GM21786 (cell line): ENCODE data around the gene BCKDHB.
A peak's percentile ranks its signal among the peaks of the same experiment; 100 is the strongest.
"Not testable (repeated sequence)": the region's sequence is repeated elsewhere in the genome, so short reads cannot be mapped to it uniquely, and the experiment has no call there.

Experiments used
- ATAC-seq: cut with Tn5 transposase; IDR thresholded peaks from one replicate; pipeline ENCODE4 v1.9.1; 2021; ENCODE audit not compliant: unreplicated experiment

BCKDHB gene

GRCh38 chr6:80106418-80107235, at the start of gene BCKDHB:
BCKDHB (plus strand) TSS chr6:80106671; CDS start chr6:80106694, 23 bp downstream.
- peak; percentile 99 for ATAC-seq

DNA sequence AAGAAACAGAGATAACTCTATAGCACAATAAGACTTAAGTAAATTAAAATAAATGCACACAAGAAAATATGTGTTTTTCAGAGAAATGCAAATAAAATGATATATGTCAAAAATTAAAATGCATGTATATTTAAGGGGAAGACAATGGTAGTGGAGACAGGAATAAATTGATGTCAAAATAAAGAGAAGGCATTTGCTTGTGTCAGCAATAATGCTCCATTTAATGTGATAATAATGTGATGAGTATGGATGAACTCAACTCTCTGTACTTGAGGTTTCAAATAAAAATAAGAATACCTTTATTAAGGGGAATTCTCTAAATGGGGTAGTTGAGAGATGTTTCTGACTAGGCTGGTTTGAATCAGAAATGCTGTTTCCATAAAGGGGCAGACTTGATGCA, 45.7 kb upstream of the BCKDHB start:
- ATAC-seq: no peak

- not testable (repeated sequence) for ATAC-seq
Observed at GRCh38 chr6:80068146-80068545, 38.3 kb upstream of the BCKDHB start.

DNA sequence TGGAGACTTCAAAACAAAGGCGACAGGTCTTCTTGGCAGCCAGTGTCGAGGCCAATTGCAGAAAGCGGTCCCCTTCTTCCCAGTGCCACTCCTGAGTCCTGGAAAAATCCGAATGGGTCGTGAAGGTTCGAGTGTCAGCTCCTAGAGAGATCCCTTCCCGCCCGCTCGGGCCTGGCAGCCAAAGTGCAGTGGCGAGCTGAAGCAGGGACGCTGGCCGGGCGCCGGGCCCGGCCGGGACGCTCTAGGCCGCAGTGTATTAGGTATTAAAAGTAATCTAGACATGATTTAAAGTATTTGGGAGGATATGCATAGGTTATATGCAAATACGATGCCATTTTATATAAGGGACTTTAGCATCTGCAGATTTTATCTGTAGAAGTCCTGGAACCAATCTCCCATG, 36.0 kb upstream of the BCKDHB start:
- not testable (repeated sequence) for ATAC-seq

GRCh38 chr6:80077067-80077466, 29.4 kb upstream of the BCKDHB start:
- ATAC-seq: no peak

DNA sequence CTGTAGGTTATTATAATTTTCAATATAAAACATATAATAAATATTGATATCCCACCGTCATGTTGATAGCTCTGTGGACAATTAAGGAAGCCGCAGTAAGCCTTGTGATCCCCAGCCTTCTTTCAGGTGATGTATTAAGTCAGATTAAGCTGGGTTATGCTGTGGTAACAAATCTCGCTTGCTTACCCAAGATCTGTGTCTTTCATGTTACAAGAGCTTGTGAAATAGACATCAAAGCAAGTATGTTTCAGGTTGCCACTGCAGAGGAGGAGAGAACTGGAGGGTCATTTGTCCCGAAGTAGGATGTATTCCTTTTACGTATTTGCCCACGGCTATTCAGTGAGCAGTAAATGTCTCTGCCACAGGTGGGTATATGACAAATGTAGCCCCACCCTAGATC, 17.8 kb upstream of the BCKDHB start:
- ATAC-seq: no peak

DNA sequence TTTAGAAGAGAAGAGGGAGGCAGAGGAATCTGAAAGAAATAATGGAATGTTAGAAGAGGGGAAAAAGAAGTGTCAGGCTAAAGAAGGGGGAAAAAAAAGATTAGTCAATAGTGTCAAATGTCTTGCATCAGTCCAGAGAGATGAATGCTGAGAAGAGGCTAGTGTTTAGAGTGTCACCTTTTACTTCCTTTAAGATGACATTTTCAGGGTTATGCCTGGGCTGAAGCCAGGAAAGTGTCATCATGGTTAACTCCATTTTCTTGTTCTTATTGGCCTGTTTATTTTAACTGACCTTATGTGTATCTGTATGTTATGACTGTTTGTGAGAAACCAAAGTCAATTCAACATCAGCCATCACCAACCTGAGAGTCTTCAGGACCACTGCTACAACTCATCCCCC, 15.0 kb upstream of the BCKDHB start:
- no peak for ATAC-seq

- no peak for ATAC-seq
Observed at GRCh38 chr6:80094017-80094416, 12.5 kb upstream of the BCKDHB start.

- ATAC-seq: no peak
Observed at GRCh38 chr6:80095600-80095999, 10.9 kb upstream of the BCKDHB start.

DNA sequence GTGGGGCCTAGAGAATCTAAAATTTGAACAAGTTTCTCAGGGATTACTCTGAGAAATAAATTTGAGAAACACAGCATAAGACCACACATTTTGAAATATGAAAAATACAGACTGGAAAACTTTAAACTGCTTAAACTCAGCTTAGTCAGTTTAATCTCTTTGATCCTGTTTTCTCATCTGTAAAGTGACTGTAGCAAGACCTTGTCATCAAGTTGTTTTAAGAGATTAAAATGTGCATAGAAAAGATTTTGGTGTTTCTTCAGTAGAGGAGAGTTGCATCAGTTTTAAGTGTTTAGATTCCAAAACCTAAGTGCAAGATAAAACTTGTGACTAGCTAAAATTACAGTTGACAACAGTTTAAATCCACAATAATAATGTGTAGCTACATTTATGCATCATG, 8.1 kb upstream of the BCKDHB start:
- ATAC-seq: no peak

- no peak for ATAC-seq
Observed at GRCh38 chr6:80104520-80104919, 2.0 kb upstream of the BCKDHB start.

- no peak for ATAC-seq
Observed at GRCh38 chr6:80105972-80106417, 476 bp upstream of the BCKDHB start.

DNA sequence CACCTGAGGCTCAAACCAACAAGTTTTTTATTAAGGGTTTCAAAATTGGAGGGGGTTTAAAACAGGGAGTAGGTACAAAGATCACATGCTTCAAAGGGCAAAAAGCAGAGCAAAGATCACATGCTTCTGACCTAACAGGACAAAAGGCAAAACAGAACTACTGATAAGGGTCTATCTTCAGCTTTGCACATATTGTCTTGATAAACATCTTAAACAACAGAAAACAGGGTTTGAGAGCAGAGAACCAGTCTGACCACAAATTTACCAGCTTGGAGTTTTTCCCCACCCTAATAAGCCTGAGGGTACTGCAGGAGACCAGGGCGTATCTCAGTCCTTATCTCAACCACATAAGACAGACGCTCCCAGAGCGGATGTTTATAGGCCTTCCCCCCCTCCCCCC, 16.1 kb downstream of the BCKDHB start:
- ATAC-seq: not testable (repeated sequence)

- ATAC-seq: no peak
Observed at GRCh38 chr6:80126657-80127345, 20.3 kb downstream of the BCKDHB start.

DNA sequence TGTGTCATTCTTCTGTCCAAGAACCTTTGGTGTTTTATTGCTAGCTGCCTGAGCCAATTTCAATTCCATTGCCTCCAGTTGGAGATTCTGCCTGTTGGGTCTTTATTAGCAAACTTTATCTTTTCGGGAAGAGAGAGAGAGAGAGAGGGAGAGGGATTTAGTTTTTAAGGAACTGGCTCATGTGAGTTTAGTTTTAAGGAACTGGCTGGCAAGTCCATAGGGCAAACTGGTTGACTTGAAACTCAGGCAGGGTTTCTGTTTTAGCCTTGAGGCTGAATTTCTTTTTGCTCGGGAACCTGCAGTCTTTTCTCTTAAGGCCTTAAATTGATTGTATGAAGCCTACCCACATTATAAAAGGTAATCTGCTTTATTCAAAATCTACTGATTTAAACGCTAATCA, 23.0 kb downstream of the BCKDHB start:
- ATAC-seq: no peak

- ATAC-seq: no peak
Observed at GRCh38 chr6:80133020-80133419, 26.5 kb downstream of the BCKDHB start.

DNA sequence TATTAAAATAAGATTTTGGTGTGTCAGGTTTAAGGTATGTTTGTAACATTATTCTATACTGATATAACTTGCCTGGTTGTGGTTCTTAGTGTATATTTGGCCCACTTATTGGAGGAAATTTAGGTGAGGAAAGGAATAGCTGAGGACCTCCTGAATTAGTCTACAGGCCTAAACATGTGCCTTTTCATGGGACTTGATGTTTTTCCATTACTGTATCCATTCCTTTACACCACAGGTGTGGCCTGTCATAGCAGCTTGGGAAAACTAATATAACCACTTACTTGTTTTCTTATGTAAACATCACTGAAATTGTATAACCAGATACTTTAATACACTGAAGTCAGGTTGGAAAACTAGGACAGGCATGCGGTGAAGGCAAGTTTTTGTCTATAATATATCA, 27.6 kb downstream of the BCKDHB start:
- no peak for ATAC-seq

- ATAC-seq: no peak
Observed at GRCh38 chr6:80142586-80142985, 36.1 kb downstream of the BCKDHB start.

- ATAC-seq: no peak
Observed at GRCh38 chr6:80143419-80143937, 37.0 kb downstream of the BCKDHB start.

GRCh38 chr6:80144753-80145315, 38.4 kb downstream of the BCKDHB start:
- ATAC-seq: no peak

- ATAC-seq: peak; percentile 78
Observed at GRCh38 chr6:80145509-80145908, 39.0 kb downstream of the BCKDHB start.

DNA sequence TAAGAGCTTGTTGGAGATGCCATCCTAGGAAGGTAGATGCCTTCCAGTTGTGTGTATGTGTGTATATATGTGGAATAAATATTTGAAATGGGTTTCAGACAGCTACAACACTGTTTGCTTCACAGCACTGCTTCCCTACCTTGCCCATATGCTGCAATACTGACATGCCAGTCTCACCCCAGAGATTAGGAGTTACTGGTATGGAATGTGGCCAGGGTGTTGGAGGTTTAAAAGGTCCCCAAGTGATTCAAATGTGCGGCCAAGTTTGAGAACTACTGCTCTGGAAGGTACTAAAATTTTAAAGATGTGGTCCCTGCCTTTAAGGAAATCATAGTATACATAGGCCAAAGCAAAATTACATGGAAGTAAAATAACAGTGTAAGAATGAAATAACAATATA, 39.5 kb downstream of the BCKDHB start:
- no peak for ATAC-seq
